22Rv1 (cell line): ENCODE measurements around the gene ZSCAN18.

Experiments used
- ZFX ChIP-seq: fragments of 450-650 bp; IDR thresholded peaks from 2 replicates; pipeline ENCODE4 v1.6.1; 2017; ENCODE audit warnings: antibody characterized with exemption, borderline replicate concordance
- TF ChIP-seq, protein P1 (sequence below): fragments of 450-650 bp; IDR thresholded peaks from 2 replicates; pipeline ENCODE4 v1.5.1; 2017; ENCODE audit warnings: mild to moderate bottlenecking

DNA sequence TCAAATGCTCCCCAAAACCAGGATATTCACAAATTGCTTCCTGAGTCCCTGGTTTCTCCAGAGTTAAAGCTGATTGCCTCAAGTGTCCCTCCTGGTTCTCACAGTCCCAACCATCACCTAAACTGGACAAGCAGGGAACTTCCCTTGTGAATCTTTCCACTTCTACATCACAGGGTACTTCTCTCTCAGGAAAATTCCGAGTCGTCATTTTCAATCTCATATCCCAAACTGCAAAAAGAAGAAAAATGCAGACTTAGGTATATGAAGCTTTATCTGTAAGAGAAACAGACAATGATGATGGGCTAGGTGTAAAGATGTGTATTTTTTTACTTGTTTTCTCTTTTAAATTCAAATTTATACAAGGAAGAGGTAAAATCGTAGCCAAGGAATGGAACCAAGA lies 31.3 kb upstream of the ZSCAN18 start:
- TF ChIP-seq, protein P1, sequence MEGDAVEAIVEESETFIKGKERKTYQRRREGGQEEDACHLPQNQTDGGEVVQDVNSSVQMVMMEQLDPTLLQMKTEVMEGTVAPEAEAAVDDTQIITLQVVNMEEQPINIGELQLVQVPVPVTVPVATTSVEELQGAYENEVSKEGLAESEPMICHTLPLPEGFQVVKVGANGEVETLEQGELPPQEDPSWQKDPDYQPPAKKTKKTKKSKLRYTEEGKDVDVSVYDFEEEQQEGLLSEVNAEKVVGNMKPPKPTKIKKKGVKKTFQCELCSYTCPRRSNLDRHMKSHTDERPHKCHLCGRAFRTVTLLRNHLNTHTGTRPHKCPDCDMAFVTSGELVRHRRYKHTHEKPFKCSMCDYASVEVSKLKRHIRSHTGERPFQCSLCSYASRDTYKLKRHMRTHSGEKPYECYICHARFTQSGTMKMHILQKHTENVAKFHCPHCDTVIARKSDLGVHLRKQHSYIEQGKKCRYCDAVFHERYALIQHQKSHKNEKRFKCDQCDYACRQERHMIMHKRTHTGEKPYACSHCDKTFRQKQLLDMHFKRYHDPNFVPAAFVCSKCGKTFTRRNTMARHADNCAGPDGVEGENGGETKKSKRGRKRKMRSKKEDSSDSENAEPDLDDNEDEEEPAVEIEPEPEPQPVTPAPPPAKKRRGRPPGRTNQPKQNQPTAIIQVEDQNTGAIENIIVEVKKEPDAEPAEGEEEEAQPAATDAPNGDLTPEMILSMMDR, result no peak
- TF ChIP-seq ZFX, result no peak
